ENCODE measurements around the gene NAT16.
"Not testable (repeated sequence)": the region's sequence is repeated elsewhere in the genome, so short reads cannot be mapped to it uniquely, and the experiment has no call there.

NAT16 gene

GRCh38 chr7:101180130-101180755 is at the start of gene NAT16:
Gene NAT16 (minus strand): TSS chr7:101180293. CDS start chr7:101174807, 5,486 bp downstream.
- no peak for DNase-seq

- DNase-seq: no peak
Observed at GRCh38 chr7:101226721-101227120, 46.6 kb upstream of the NAT16 start.

GRCh38 chr7:101225650-101226049 is 45.6 kb upstream of the NAT16 start:
- no peak for DNase-seq

- DNase-seq: no peak
Observed at GRCh38 chr7:101223528-101223927, 43.4 kb upstream of the NAT16 start.

- DNase-seq: no peak
Observed at GRCh38 chr7:101222275-101222830, 42.3 kb upstream of the NAT16 start.

GRCh38 chr7:101220295-101220694 is 40.2 kb upstream of the NAT16 start:
- DNase-seq: no peak

GRCh38 chr7:101218236-101219125 is 38.4 kb upstream of the NAT16 start:
- DNase-seq: no peak

GRCh38 chr7:101217388-101218235 is 37.5 kb upstream of the NAT16 start, which contains the start of the genes PLOD3 and ZNHIT1:
Gene PLOD3 (minus strand): TSS chr7:101217581. CDS start chr7:101217274, 307 bp downstream.
Gene ZNHIT1 (plus strand): TSS chr7:101218165. CDS start chr7:101218196, 31 bp downstream.
- peak; percentile 86 to 92 (median 88) for DNase-seq

GRCh38 chr7:101216860-101217387 is 36.8 kb upstream of the NAT16 start:
- DNase-seq: no peak

- no peak for DNase-seq
Observed at GRCh38 chr7:101216001-101216859, 36.1 kb upstream of the NAT16 start.

GRCh38 chr7:101212014-101212413 is 31.9 kb upstream of the NAT16 start:
- DNase-seq: no peak

GRCh38 chr7:101211501-101211900 is 31.4 kb upstream of the NAT16 start:
- DNase-seq: no peak

- DNase-seq: no peak
Observed at GRCh38 chr7:101210143-101210542, 30.1 kb upstream of the NAT16 start.

GRCh38 chr7:101208794-101209193 is 28.7 kb upstream of the NAT16 start:
- DNase-seq: no peak

- no peak for DNase-seq
Observed at GRCh38 chr7:101207459-101207858, 27.4 kb upstream of the NAT16 start.

GRCh38 chr7:101206665-101207042 is 26.6 kb upstream of the NAT16 start:
- DNase-seq: no peak

GRCh38 chr7:101205901-101206664 is 26.0 kb upstream of the NAT16 start:
- DNase-seq: no peak

GRCh38 chr7:101203740-101204738 is 23.9 kb upstream of the NAT16 start:
- not testable (repeated sequence) for DNase-seq

- DNase-seq: no peak
Observed at GRCh38 chr7:101202603-101202918, 22.5 kb upstream of the NAT16 start.

All from activated CD4-positive, CD25-positive, alpha-beta regulatory T cell (primary cell).